GM18502 (cell line): ENCODE data around the gene TEC.
"Not testable (repeated sequence)": the region's sequence is repeated elsewhere in the genome, so short reads cannot be mapped to it uniquely, and the experiment has no call there.

Experiments
- ATAC-seq: cut with Tn5 transposase; IDR thresholded peaks from one replicate; pipeline ENCODE4 v1.9.1; 2021; ENCODE audit warnings: mild to moderate bottlenecking; ENCODE audit not compliant: unreplicated experiment, poor library complexity

Gene TEC

GRCh38 chr4:48268956-48269860 is at the start of gene TEC:
Gene TEC, minus strand, starts transcription at chr4:48269838. Its CDS starts 41,224 bp downstream, at chr4:48228614.
- peak; percentile 29 for ATAC-seq

GRCh38 chr4:48315728-48316630 is 46.3 kb upstream of the TEC start:
- ATAC-seq = peak; percentile 87

- ATAC-seq = not testable (repeated sequence)
These were observed 45.1 kb upstream of the TEC start for GRCh38 chr4:48314746-48315145.

- no peak for ATAC-seq
These were observed 42.3 kb upstream of the TEC start for GRCh38 chr4:48311896-48312295.

- no peak for ATAC-seq
These were observed 39.3 kb upstream of the TEC start for GRCh38 chr4:48308901-48309300.

GRCh38 chr4:48307528-48307927 is 37.9 kb upstream of the TEC start:
- ATAC-seq = no peak

- no peak for ATAC-seq
These were observed 35.9 kb upstream of the TEC start for GRCh38 chr4:48305508-48305907.

- ATAC-seq = no peak
These were observed 30.4 kb upstream of the TEC start for GRCh38 chr4:48300004-48300403.

GRCh38 chr4:48299560-48299959 is 29.9 kb upstream of the TEC start:
- no peak for ATAC-seq

- ATAC-seq = no peak
These were observed 27.7 kb upstream of the TEC start for GRCh38 chr4:48297256-48297846.

GRCh38 chr4:48296365-48296764 is 26.7 kb upstream of the TEC start:
- ATAC-seq = peak; percentile 93

- ATAC-seq = no peak
These were observed 25.5 kb upstream of the TEC start for GRCh38 chr4:48295116-48295515.

GRCh38 chr4:48292218-48292790 is 22.7 kb upstream of the TEC start:
- not testable (repeated sequence) for ATAC-seq

GRCh38 chr4:48290146-48290772 is 20.6 kb upstream of the TEC start:
- no peak for ATAC-seq

- ATAC-seq = not testable (repeated sequence)
These were observed 16.4 kb upstream of the TEC start for GRCh38 chr4:48286060-48286459.

- ATAC-seq = not testable (repeated sequence)
These were observed 16.0 kb upstream of the TEC start for GRCh38 chr4:48285640-48286039.

- ATAC-seq = no peak
These were observed 6.0 kb upstream of the TEC start for GRCh38 chr4:48275686-48276085.

GRCh38 chr4:48275247-48275646 is 5.6 kb upstream of the TEC start:
- peak; percentile 51 for ATAC-seq

GRCh38 chr4:48271626-48272025 is 2.0 kb upstream of the TEC start:
- no peak for ATAC-seq

- ATAC-seq = no peak
These were observed 1.4 kb upstream of the TEC start for GRCh38 chr4:48270951-48271473.
